ENCODE measurements around the gene FIP1L1. TPM values are rescaled to one million over a fixed set of nuclear protein-coding genes. Genes with fewer than 3 reads are reported as not detected.

The FIP1L1 gene
- total RNA-seq, 1 donor from 2014 or later: 50.9 TPM

GRCh38 chr4:53483250-53483649 lies 105.8 kb downstream of the FIP1L1 start:
- Mint-ChIP-seq H3K27ac (ENCODE audit: unreplicated experiment) (no peak overlapping the region), H3K4me3 (ENCODE audit: unreplicated experiment) (no peak overlapping the region), H3K27me3 (ENCODE audit: low read depth, unreplicated experiment) (no peaks in the 10 kb centered on the region), H3K36me3 (ENCODE audit: low read depth, unreplicated experiment) (peaks cover 4% of the 10 kb centered on the region), H3K4me1 (ENCODE audit: low read depth, unreplicated experiment) (peaks cover 12% of the 10 kb centered on the region), H3K9me3 (ENCODE audit: unreplicated experiment) (no peaks in the 10 kb centered on the region)
- H2AFZ ChIP-seq (ENCODE audit: low read depth, low read length): no peak overlapping the region
- no peaks in the 10 kb centered on the region for H3K36me3 ChIP-seq (ENCODE audit: insufficient read depth, low read length)
- H3K27me3 ChIP-seq (ENCODE audit: insufficient read depth, low read length): no peaks in the 10 kb centered on the region
- H3K4me2 ChIP-seq (ENCODE audit: low read length): no peak overlapping the region
- TF ChIP-seq CTCF (IDR thresholded peaks at IDR 0.05; ENCODE audit: insufficient read depth, low read depth, low read length) (no peak), EZH2 (IDR thresholded peaks at IDR 0.05; ENCODE audit: insufficient read depth, low read length) (no peak)
- H3K27ac ChIP-seq (ENCODE audit: low read depth, low read length): no peak overlapping the region
- peaks cover 29% of the 10 kb centered on the region for H3K4me1 ChIP-seq (ENCODE audit: insufficient read depth, low read length)
- H3K9me3 ChIP-seq (ENCODE audit: insufficient read depth, low read depth, low read length): no peaks in the 10 kb centered on the region
- H3K9ac ChIP-seq (ENCODE audit: low read length): no peak overlapping the region
- H3K79me2 ChIP-seq (ENCODE audit: insufficient read depth, low read length): no peaks in the 10 kb centered on the region
- H3K4me3 ChIP-seq (ENCODE audit: insufficient read depth, low read depth, low read length): no peak overlapping the region
- no peaks in the 10 kb centered on the region for H4K20me1 ChIP-seq (ENCODE audit: insufficient read depth, low read length)
- DNase-seq (ENCODE audit: low read depth) (no peak), FAIRE-seq (no peak)

- H3K79me2 ChIP-seq (ENCODE audit: insufficient read depth, low read length): no peaks in the 10 kb centered on the region
- Mint-ChIP-seq H3K27ac (ENCODE audit: unreplicated experiment) (no peak overlapping the region), H3K9me3 (ENCODE audit: unreplicated experiment) (no peaks in the 10 kb centered on the region), H3K4me1 (ENCODE audit: low read depth, unreplicated experiment) (peaks cover 11% of the 10 kb centered on the region), H3K27me3 (ENCODE audit: low read depth, unreplicated experiment) (no peaks in the 10 kb centered on the region), H3K4me3 (ENCODE audit: unreplicated experiment) (no peak overlapping the region), H3K36me3 (ENCODE audit: low read depth, unreplicated experiment) (peaks cover 4% of the 10 kb centered on the region)
- DNase-seq (ENCODE audit: low read depth): no peak
- H3K9ac ChIP-seq (ENCODE audit: low read length): no peak overlapping the region
- no peak for FAIRE-seq
- H3K4me1 ChIP-seq (ENCODE audit: insufficient read depth, low read length): peaks cover 19% of the 10 kb centered on the region
- no peak overlapping the region for H3K27ac ChIP-seq (ENCODE audit: low read depth, low read length)
- no peak overlapping the region for H2AFZ ChIP-seq (ENCODE audit: low read depth, low read length)
- TF ChIP-seq EZH2 (IDR thresholded peaks at IDR 0.05; ENCODE audit: insufficient read depth, low read length): no peak
- TF ChIP-seq CTCF (IDR thresholded peaks at IDR 0.05; ENCODE audit: insufficient read depth, low read depth, low read length): no peak
- H4K20me1 ChIP-seq (ENCODE audit: insufficient read depth, low read length): no peaks in the 10 kb centered on the region
- no peak overlapping the region for H3K4me2 ChIP-seq (ENCODE audit: low read length)
- no peak overlapping the region for H3K4me3 ChIP-seq (ENCODE audit: insufficient read depth, low read depth, low read length)
- H3K36me3 ChIP-seq (ENCODE audit: insufficient read depth, low read length): no peaks in the 10 kb centered on the region
- H3K9me3 ChIP-seq (ENCODE audit: insufficient read depth, low read depth, low read length): no peaks in the 10 kb centered on the region
- H3K27me3 ChIP-seq (ENCODE audit: insufficient read depth, low read length): no peaks in the 10 kb centered on the region
Observed at GRCh38 chr4:53484911-53485657, 107.6 kb downstream of the FIP1L1 start.

- H3K27ac Mint-ChIP-seq (ENCODE audit: unreplicated experiment): no peak overlapping the region
- no peak overlapping the region for H3K4me3 Mint-ChIP-seq (ENCODE audit: unreplicated experiment)
- no peak overlapping the region for H3K4me3 ChIP-seq (ENCODE audit: insufficient read depth, low read depth, low read length)
- no peak overlapping the region for H3K9ac ChIP-seq (ENCODE audit: low read length)
- H3K36me3 Mint-ChIP-seq (ENCODE audit: low read depth, unreplicated experiment): peaks cover 4% of the 10 kb centered on the region
- no peak overlapping the region for H2AFZ ChIP-seq (ENCODE audit: low read depth, low read length)
- H3K27ac ChIP-seq (ENCODE audit: low read depth, low read length): no peak overlapping the region
- no peaks in the 10 kb centered on the region for H3K9me3 Mint-ChIP-seq (ENCODE audit: unreplicated experiment)
- H3K4me2 ChIP-seq (ENCODE audit: low read length): no peak overlapping the region
- H3K9me3 ChIP-seq (ENCODE audit: insufficient read depth, low read depth, low read length): no peaks in the 10 kb centered on the region
- peaks cover 14% of the 10 kb centered on the region for H3K4me1 ChIP-seq (ENCODE audit: insufficient read depth, low read length)
- H4K20me1 ChIP-seq (ENCODE audit: insufficient read depth, low read length): no peaks in the 10 kb centered on the region
- TF ChIP-seq EZH2 (IDR thresholded peaks at IDR 0.05; ENCODE audit: insufficient read depth, low read length): no peak
- no peak for TF ChIP-seq CTCF (IDR thresholded peaks at IDR 0.05; ENCODE audit: insufficient read depth, low read depth, low read length)
- H3K27me3 Mint-ChIP-seq (ENCODE audit: low read depth, unreplicated experiment): no peaks in the 10 kb centered on the region
- no peak for FAIRE-seq
- no peaks in the 10 kb centered on the region for H3K36me3 ChIP-seq (ENCODE audit: insufficient read depth, low read length)
- no peak for DNase-seq (ENCODE audit: low read depth)
- H3K27me3 ChIP-seq (ENCODE audit: insufficient read depth, low read length): no peaks in the 10 kb centered on the region
- peaks cover 14% of the 10 kb centered on the region for H3K4me1 Mint-ChIP-seq (ENCODE audit: low read depth, unreplicated experiment)
- no peaks in the 10 kb centered on the region for H3K79me2 ChIP-seq (ENCODE audit: insufficient read depth, low read length)
Observed at GRCh38 chr4:53485658-53486040, 108.2 kb downstream of the FIP1L1 start.

Measured in astrocyte (in vitro differentiated cells and primary cell).